GM23248 (cell line): Measurements from ENCODE around the gene WDR54.

Experiments used
- EZH2 ChIP-seq: fragments of 200-600 bp; sonication (generic); IDR thresholded peaks from 2 replicates; pipeline ENCODE4 v1.6.1; 2018; ENCODE audit warnings: antibody characterized with exemption, mild to moderate bottlenecking; ENCODE audit not compliant: insufficient read depth, poor library complexity, severe bottlenecking
- EZH2phosphoT487 ChIP-seq: fragments of 200-600 bp; sonication (generic); IDR thresholded peaks from 2 replicates; pipeline ENCODE4 v1.6.1; 2018; ENCODE audit warnings: antibody characterized with exemption, moderate library complexity, mild to moderate bottlenecking, low read depth; ENCODE audit not compliant: insufficient read depth

DNA sequence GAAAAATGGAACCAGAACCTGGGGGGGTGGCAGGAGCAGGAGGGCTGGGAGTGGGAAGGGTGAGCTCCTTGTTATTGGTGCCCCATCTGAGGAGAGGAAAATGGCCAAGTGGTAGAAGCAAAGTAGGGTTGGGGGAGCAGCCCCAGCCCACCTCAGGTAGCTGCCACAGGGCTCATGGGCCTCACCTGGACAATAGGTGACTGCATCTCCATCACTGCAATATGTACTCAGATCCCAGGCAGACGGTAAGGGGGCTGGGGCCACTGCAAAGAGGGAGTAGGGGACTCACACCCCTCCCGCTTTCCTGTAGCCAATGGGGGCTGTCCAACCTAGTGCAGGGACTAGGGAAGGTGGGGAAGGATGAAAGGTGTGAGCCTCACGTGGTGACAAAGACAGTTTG, 4.3 kb upstream of the WDR54 start:
- TF ChIP-seq EZH2phosphoT487: no peak
- no peak for TF ChIP-seq EZH2
